Cerebellar cortex (tissue), 1 donor: ENCODE data around the gene CASK.
"Not testable (repeated sequence)": the region's sequence is repeated elsewhere in the genome, so short reads cannot be mapped to it uniquely, and the experiment has no call there.

ENCODE experiments used
- DNase-seq: peaks from one replicate; pipeline ENCODE4 v3.0.0-alpha.2; 2015; ENCODE audit warnings: low spot score

Gene CASK

GRCh38 chrX:41629539-41629938 lies 293.8 kb downstream of the CASK start:
- no peak for DNase-seq

GRCh38 chrX:41621222-41621723 lies 302.1 kb downstream of the CASK start:
- no peak for DNase-seq

- DNase-seq, result no peak
These were observed 304.1 kb downstream of the CASK start for GRCh38 chrX:41619221-41619620.

- no peak for DNase-seq
These were observed 306.4 kb downstream of the CASK start for GRCh38 chrX:41616935-41617334.

- no peak for DNase-seq
These were observed 307.1 kb downstream of the CASK start for GRCh38 chrX:41616255-41616654.

GRCh38 chrX:41608244-41608643 lies 315.1 kb downstream of the CASK start:
- no peak for DNase-seq

- no peak for DNase-seq
These were observed 316.0 kb downstream of the CASK start for GRCh38 chrX:41607264-41607832.

- DNase-seq, result not testable (repeated sequence)
These were observed 317.3 kb downstream of the CASK start for GRCh38 chrX:41606057-41606456.

GRCh38 chrX:41604766-41605543 lies 318.4 kb downstream of the CASK start:
- DNase-seq, result no peak

- DNase-seq, result no peak
These were observed 319.2 kb downstream of the CASK start for GRCh38 chrX:41604177-41604576.

GRCh38 chrX:41603596-41603995 lies 319.8 kb downstream of the CASK start:
- DNase-seq, result no peak

- DNase-seq, result no peak
These were observed 320.5 kb downstream of the CASK start for GRCh38 chrX:41602816-41603345.

GRCh38 chrX:41600291-41600690 lies 323.1 kb downstream of the CASK start:
- DNase-seq, result no peak

- DNase-seq, result peak; percentile 29
These were observed 323.8 kb downstream of the CASK start for GRCh38 chrX:41599507-41599906.

- no peak for DNase-seq
These were observed 326.8 kb downstream of the CASK start for GRCh38 chrX:41596596-41596995.

- DNase-seq, result no peak
These were observed 328.7 kb downstream of the CASK start for GRCh38 chrX:41594634-41595033.

GRCh38 chrX:41591906-41592305 lies 331.4 kb downstream of the CASK start:
- DNase-seq, result no peak

GRCh38 chrX:41590641-41591040 lies 332.7 kb downstream of the CASK start:
- no peak for DNase-seq

GRCh38 chrX:41589634-41590270 lies 333.6 kb downstream of the CASK start:
- DNase-seq, result no peak

GRCh38 chrX:41588271-41588670 lies 335.1 kb downstream of the CASK start:
- no peak for DNase-seq

GRCh38 chrX:41580423-41581064 lies 342.8 kb downstream of the CASK start:
- DNase-seq, result no peak

- DNase-seq, result no peak
These were observed 359.5 kb downstream of the CASK start for GRCh38 chrX:41563876-41564275.
